Measurements from ENCODE around the gene LRBA.

Gene LRBA

GRCh38 chr4:151052785-151053184 lies 37.7 kb upstream of the LRBA start:
- Histone ChIP-seq H3K4me2 (ENCODE audit: low read depth, low read length) (no peak overlapping the region), H3K9me2 (replicated peaks; ENCODE audit: insufficient read depth, low read length) (no peaks in the 10 kb centered on the region), H4K20me1 (ENCODE audit: insufficient read depth, low read length) (no peaks in the 10 kb centered on the region), H3K27ac (ENCODE audit: low read length) (no peak overlapping the region), H3F3A (ENCODE audit: insufficient read depth, low read length) (0 out of 2 replicates have a peak, but pooled peaks cover 3% of the 10 kb centered on the region), H2AFZ (ENCODE audit: low read length) (no peak overlapping the region), H3K36me3 (replicated peaks; ENCODE audit: insufficient read depth, low read length) (no peaks in the 10 kb centered on the region), H3K9ac (ENCODE audit: low read length) (no peak overlapping the region), H3K4me3 (ENCODE audit: low read length) (no peak overlapping the region), H3K27me3 (replicated peaks; ENCODE audit: insufficient read depth, low read length) (no peaks in the 10 kb centered on the region), H3K79me2 (ENCODE audit: low read length) (no peaks in the 10 kb centered on the region), H3K9me3 (replicated peaks; ENCODE audit: insufficient read depth, low read length) (no peaks in the 10 kb centered on the region), H3K4me1 (ENCODE audit: low read length) (no peaks in the 10 kb centered on the region)
- no peak for DNase-seq
- no peak for TF ChIP-seq EZH2 (optimal IDR thresholded peaks at IDR 0.05; ENCODE audit: low read depth, low read length)
- no peak for TF ChIP-seq CTCF (IDR thresholded peaks at IDR 0.05; ENCODE audit: low read length)
- TF ChIP-seq EZH2phosphoT487 (IDR thresholded peaks at IDR 0.05; ENCODE audit: low read length): no peak

DNA sequence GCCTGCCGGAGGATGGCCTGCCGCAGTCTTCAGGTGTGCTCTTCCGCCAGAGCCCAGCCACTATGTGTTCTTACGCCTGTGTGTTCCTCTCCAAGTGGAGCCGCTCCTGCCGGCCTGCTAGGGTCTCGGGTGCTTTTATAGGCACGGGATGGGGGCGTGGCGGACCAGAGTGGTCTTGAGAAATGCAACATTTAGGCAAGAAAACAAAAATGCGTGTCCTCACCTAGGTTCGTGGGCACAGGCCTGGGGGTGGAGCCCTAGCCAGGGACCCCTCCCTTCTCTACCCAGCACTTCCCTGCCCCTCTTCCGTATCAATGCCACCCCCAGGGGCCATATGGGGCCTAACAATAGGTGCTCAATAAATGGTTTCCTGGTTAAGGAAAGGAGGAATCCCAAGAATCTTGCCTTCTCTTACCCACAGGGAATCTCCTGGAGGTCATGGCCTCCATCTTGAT lies 34.4 kb upstream of the LRBA start:
- Histone ChIP-seq H3K9me2 (replicated peaks; ENCODE audit: insufficient read depth, low read length) (no peaks in the 10 kb centered on the region), H3K9me3 (replicated peaks; ENCODE audit: insufficient read depth, low read length) (no peaks in the 10 kb centered on the region), H4K20me1 (ENCODE audit: insufficient read depth, low read length) (no peaks in the 10 kb centered on the region), H3K4me2 (ENCODE audit: low read depth, low read length) (no peak overlapping the region), H3K9ac (ENCODE audit: low read length) (no peak overlapping the region), H3K4me1 (ENCODE audit: low read length) (no peaks in the 10 kb centered on the region), H2AFZ (ENCODE audit: low read length) (no peak overlapping the region), H3K36me3 (replicated peaks; ENCODE audit: insufficient read depth, low read length) (no peaks in the 10 kb centered on the region), H3K27ac (ENCODE audit: low read length) (no peak overlapping the region), H3K79me2 (ENCODE audit: low read length) (no peaks in the 10 kb centered on the region), H3F3A (ENCODE audit: insufficient read depth, low read length) (0 out of 2 replicates have a peak, but pooled peaks cover 3% of the 10 kb centered on the region), H3K4me3 (ENCODE audit: low read length) (no peak overlapping the region), H3K27me3 (replicated peaks; ENCODE audit: insufficient read depth, low read length) (no peaks in the 10 kb centered on the region)
- DNase-seq: no peak
- no peak for TF ChIP-seq EZH2phosphoT487 (IDR thresholded peaks at IDR 0.05; ENCODE audit: low read length)
- no peak for TF ChIP-seq CTCF (IDR thresholded peaks at IDR 0.05; ENCODE audit: low read length)
- TF ChIP-seq EZH2 (optimal IDR thresholded peaks at IDR 0.05; ENCODE audit: low read depth, low read length): no peak

DNA sequence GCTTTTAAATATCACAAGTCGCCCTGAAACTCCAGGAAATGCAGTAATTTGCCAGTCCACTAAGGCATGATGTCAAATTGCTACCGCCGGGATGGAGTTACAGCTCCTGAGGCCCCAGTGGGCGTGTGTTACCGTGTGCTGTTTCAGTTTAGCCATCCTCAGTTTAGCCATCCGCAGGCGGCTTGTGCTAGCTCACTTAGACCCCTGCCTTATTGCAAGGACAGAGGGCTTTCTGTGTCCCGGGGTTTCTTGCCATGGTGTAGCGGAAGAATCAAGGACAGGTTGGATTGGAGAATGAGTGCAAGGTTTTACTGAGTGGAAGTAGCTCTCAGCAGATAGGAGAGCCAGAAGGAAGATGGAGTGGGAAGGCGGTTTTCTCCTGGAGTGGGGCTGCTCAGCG lies 33.8 kb upstream of the LRBA start:
- Histone ChIP-seq H3K4me2 (ENCODE audit: low read depth, low read length) (no peak overlapping the region), H3K9me3 (replicated peaks; ENCODE audit: insufficient read depth, low read length) (no peaks in the 10 kb centered on the region), H3K79me2 (ENCODE audit: low read length) (no peaks in the 10 kb centered on the region), H3K36me3 (replicated peaks; ENCODE audit: insufficient read depth, low read length) (no peaks in the 10 kb centered on the region), H3K27ac (ENCODE audit: low read length) (no peak overlapping the region), H3K4me1 (ENCODE audit: low read length) (no peaks in the 10 kb centered on the region), H4K20me1 (ENCODE audit: insufficient read depth, low read length) (no peaks in the 10 kb centered on the region), H2AFZ (ENCODE audit: low read length) (no peak overlapping the region), H3F3A (ENCODE audit: insufficient read depth, low read length) (0 out of 2 replicates have a peak, but pooled peaks cover 3% of the 10 kb centered on the region), H3K9ac (ENCODE audit: low read length) (no peak overlapping the region), H3K27me3 (replicated peaks; ENCODE audit: insufficient read depth, low read length) (no peaks in the 10 kb centered on the region), H3K4me3 (ENCODE audit: low read length) (no peak overlapping the region), H3K9me2 (replicated peaks; ENCODE audit: insufficient read depth, low read length) (no peaks in the 10 kb centered on the region)
- DNase-seq: no peak
- no peak for TF ChIP-seq CTCF (IDR thresholded peaks at IDR 0.05; ENCODE audit: low read length)
- TF ChIP-seq EZH2 (optimal IDR thresholded peaks at IDR 0.05; ENCODE audit: low read depth, low read length): no peak
- TF ChIP-seq EZH2phosphoT487 (IDR thresholded peaks at IDR 0.05; ENCODE audit: low read length): no peak

Measured in MM.1S (cell line).